Kidney epithelial cell (primary cell): ENCODE data around the gene ZNF415. TPM values are rescaled to one million over a fixed set of nuclear protein-coding genes. Genes with fewer than 3 reads are reported as not detected.

Source experiments
- DNase-seq: peaks from one replicate; pipeline ENCODE4 v3.0.0-alpha.2; 2010; ENCODE audit warnings: low read depth
- H3K27me3 ChIP-seq: 2 replicates; pipeline ENCODE4 v1.6.0; 2011; ENCODE audit warnings: low read length; ENCODE audit not compliant: control insufficient read depth, insufficient read depth
- H3K36me3 ChIP-seq: 2 replicates; pipeline ENCODE4 v1.5.1; 2011; ENCODE audit warnings: low read length; ENCODE audit not compliant: control insufficient read depth, insufficient read depth
- H3K4me3 ChIP-seq: 2 replicates; pipeline ENCODE4 v1.5.1; 2011; ENCODE audit warnings: low read depth, mild to moderate bottlenecking, control low read depth, low read length
- total RNA-seq: library from RNA; depleted of rRNA; stranded (reverse); fragments of >200 nt; gene quantifications from 2 replicates; pipeline ENCODE4 v1.2.3, GENCODE V29; 2015
- TF ChIP-seq, protein P1 (sequence below): IDR thresholded peaks from 2 replicates; pipeline ENCODE4 v1.5.1; 2011; ENCODE audit warnings: mild to moderate bottlenecking, moderate library complexity, low read length, control low read depth, inconsistent platforms; ENCODE audit not compliant: insufficient read depth, poor library complexity, severe bottlenecking

ZNF415 gene
- total RNA-seq, 1 donor from 2014 or later, result 3.9 TPM

DNA sequence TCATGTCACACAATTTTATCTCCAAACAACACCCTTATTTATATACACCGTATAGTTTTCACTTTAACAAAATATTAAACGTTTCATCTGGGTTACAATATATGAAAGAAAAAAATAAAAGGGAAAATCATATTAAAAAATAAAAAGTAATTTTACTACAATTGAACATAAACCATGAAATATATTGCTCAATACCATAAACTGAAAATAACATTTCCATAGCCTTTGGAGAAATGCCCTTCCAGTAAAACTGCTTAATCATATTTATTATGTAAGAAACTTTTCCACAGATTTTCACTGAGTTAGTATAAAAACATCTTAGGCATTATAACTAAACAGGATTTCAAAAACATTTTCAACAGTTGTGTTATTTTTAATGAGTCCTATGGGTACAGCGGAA, 27.6 kb upstream of the ZNF415 start:
- H3K36me3 ChIP-seq, result no peaks in the 10 kb centered on the region
- DNase-seq, result no peak
- H3K27me3 ChIP-seq, result no peaks in the 10 kb centered on the region
- no peak overlapping the region for H3K4me3 ChIP-seq
- TF ChIP-seq, protein P1, sequence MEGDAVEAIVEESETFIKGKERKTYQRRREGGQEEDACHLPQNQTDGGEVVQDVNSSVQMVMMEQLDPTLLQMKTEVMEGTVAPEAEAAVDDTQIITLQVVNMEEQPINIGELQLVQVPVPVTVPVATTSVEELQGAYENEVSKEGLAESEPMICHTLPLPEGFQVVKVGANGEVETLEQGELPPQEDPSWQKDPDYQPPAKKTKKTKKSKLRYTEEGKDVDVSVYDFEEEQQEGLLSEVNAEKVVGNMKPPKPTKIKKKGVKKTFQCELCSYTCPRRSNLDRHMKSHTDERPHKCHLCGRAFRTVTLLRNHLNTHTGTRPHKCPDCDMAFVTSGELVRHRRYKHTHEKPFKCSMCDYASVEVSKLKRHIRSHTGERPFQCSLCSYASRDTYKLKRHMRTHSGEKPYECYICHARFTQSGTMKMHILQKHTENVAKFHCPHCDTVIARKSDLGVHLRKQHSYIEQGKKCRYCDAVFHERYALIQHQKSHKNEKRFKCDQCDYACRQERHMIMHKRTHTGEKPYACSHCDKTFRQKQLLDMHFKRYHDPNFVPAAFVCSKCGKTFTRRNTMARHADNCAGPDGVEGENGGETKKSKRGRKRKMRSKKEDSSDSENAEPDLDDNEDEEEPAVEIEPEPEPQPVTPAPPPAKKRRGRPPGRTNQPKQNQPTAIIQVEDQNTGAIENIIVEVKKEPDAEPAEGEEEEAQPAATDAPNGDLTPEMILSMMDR, result no peak

DNA sequence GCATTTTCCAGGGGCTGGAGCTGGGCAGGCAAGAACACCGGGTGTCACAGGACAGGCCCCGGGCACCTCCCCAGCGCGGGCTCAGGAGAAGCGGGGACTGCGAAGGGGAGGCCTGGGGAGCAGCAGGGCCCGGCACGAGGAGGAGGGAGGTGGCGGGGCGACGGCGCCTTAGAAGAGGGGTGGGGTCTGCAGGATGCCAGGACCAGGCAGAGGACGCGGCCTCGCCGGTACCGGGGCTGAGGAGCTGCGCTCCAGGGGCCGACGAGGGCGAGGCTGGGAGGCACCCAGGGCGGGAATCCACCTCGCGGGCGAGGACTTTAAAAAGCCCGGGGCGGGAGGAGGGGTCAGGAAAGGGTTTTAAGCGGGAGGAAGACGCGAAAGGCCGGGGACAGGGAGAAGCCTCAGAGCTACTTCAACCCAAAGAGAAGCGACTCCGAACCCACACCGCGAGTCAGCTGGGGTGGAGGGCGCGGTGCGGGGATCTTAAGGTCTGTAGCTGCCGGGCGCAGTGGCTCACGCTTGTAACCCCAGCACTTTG, 25.5 kb upstream of the ZNF415 start:
- TF ChIP-seq, protein P1, result no peak
- no peaks in the 10 kb centered on the region for H3K27me3 ChIP-seq
- no peaks in the 10 kb centered on the region for H3K36me3 ChIP-seq
- no peak for DNase-seq
- peak overlapping the region; percentile 64 for H3K4me3 ChIP-seq

- peak overlapping the region; percentile 64 for H3K4me3 ChIP-seq
- no peaks in the 10 kb centered on the region for H3K36me3 ChIP-seq
- TF ChIP-seq, protein P1, result no peak
- H3K27me3 ChIP-seq, result no peaks in the 10 kb centered on the region
- DNase-seq, result no peak
Measured at GRCh38 chr19:53157626-53158025, 24.9 kb upstream of the ZNF415 start.

DNA sequence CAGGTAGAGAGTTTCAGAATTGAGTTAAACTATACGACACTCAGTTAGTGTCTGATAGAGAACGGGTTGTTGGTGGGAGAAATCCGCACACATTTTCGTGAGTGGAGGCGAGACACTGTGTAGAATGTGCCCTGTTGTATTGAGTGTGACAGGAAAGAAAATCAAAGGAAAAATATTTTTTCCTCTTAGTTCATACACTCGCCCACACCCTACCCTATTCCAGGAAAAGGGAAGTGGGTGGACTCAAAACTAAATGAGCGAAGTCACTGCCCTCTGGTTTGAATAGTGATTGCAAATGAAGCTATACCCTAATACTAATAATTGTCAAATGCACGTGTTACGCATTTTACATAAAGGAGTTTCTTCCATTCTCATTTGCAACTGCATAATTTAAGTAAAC, 24.1 kb upstream of the ZNF415 start:
- H3K27me3 ChIP-seq, result no peaks in the 10 kb centered on the region
- no peak overlapping the region for H3K4me3 ChIP-seq
- H3K36me3 ChIP-seq, result no peaks in the 10 kb centered on the region
- no peak for DNase-seq
- TF ChIP-seq, protein P1, result no peak

DNA sequence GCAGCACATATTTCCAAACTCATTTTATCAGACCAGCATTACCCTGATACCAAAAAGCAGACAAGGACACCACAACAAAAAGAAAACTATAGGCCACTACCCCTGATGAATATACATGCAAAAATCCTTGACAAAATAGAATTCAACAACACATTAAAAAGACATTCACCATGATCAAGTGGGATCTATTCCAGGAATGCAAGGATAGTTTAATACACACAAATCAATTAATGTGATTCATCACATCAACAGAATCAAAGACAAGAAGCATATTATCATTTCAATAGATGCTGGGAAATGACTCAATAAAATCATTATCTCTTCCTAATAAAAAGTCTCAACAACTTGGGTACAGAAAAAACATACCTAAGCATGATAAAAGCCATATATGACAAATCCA, 14.9 kb upstream of the ZNF415 start:
- Histone ChIP-seq H3K36me3 (no peaks in the 10 kb centered on the region), H3K27me3 (no peaks in the 10 kb centered on the region), H3K4me3 (no peak overlapping the region)
- DNase-seq, result no peak
- TF ChIP-seq, protein P1, result no peak

DNA sequence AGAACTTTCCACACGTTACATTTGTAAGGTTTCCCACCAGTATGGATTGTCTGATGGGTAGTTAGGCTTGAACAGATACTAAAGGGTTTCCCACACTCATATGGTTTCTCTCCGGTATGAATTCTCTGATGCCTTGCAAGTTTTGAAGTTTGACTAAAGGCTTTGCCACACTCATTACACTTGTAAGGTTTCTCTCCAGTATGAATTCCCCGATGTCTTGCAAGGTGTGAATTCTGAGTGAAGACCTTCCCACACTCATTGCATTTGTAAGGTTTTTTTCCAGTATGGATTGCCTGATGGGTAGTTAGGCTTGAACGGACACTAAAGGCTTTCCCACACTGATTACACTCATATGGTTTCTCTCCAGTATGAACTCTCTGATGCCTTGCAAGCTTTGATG, 7.6 kb upstream of the ZNF415 start:
- H3K4me3 ChIP-seq, result no peak overlapping the region
- H3K27me3 ChIP-seq, result no peaks in the 10 kb centered on the region
- H3K36me3 ChIP-seq, result no peaks in the 10 kb centered on the region
- TF ChIP-seq, protein P1, result no peak
- no peak for DNase-seq
